GM06990 (cell line): ENCODE measurements around the gene ADCY7.

Experiments
- DNase-seq: peaks from one replicate; pipeline ENCODE4 v3.0.0-alpha.2; 2011; ENCODE audit not compliant: insufficient read length; ENCODE audit errors: extremely low read depth
- H3K27me3 ChIP-seq: replicated peaks from 2 replicates; pipeline ENCODE4 v1.6.0; 2011; ENCODE audit warnings: low read length; ENCODE audit not compliant: control insufficient read depth, insufficient read depth
- H3K36me3 ChIP-seq: 2 replicates; pipeline ENCODE4 v1.5.1; 2011; ENCODE audit warnings: low read length; ENCODE audit not compliant: control insufficient read depth, insufficient read depth
- H3K4me3 ChIP-seq: replicated peaks from 2 replicates; pipeline ENCODE4 v1.5.1; 2011; ENCODE audit warnings: low read depth, mild to moderate bottlenecking, control low read depth, low read length
- CTCF ChIP-seq: IDR thresholded peaks from 2 replicates; pipeline ENCODE4 v1.5.1; 2011; ENCODE audit warnings: low read length, control low read depth, mild to moderate bottlenecking, inconsistent platforms; ENCODE audit not compliant: insufficient read depth, poor library complexity, severe bottlenecking

The ADCY7 gene

GRCh38 chr16:50315346-50315997, 49.1 kb downstream of the ADCY7 start:
- Histone ChIP-seq H3K27me3 (no peaks in the 10 kb centered on the region), H3K4me3 (no peak overlapping the region), H3K36me3 (peaks cover 41% of the 10 kb centered on the region)
- TF ChIP-seq CTCF, result no peak
- no peak for DNase-seq

GRCh38 chr16:50316102-50316847, 49.9 kb downstream of the ADCY7 start:
- no peak for DNase-seq
- H3K27me3 ChIP-seq, result no peaks in the 10 kb centered on the region
- TF ChIP-seq CTCF, result no peak
- no peak overlapping the region for H3K4me3 ChIP-seq
- H3K36me3 ChIP-seq, result peaks cover 41% of the 10 kb centered on the region

GRCh38 chr16:50316848-50317630, 50.7 kb downstream of the ADCY7 start:
- H3K27me3 ChIP-seq, result no peaks in the 10 kb centered on the region
- DNase-seq, result no peak
- peaks cover 40% of the 10 kb centered on the region for H3K36me3 ChIP-seq
- H3K4me3 ChIP-seq, result no peak overlapping the region
- TF ChIP-seq CTCF, result no peak

GRCh38 chr16:50318796-50319578, 52.6 kb downstream of the ADCY7 start:
- TF ChIP-seq CTCF, result no peak
- DNase-seq, result no peak
- Histone ChIP-seq H3K4me3 (no peak overlapping the region), H3K36me3 (peaks cover 30% of the 10 kb centered on the region), H3K27me3 (no peaks in the 10 kb centered on the region)

- Histone ChIP-seq H3K4me3 (no peak overlapping the region), H3K27me3 (no peaks in the 10 kb centered on the region), H3K36me3 (peaks cover 29% of the 10 kb centered on the region)
- no peak for TF ChIP-seq CTCF
- DNase-seq, result no peak
Measured at GRCh38 chr16:50320310-50320709, 54.0 kb downstream of the ADCY7 start.
